ENCODE measurements around the gene TSC2. TPM values are rescaled to one million over a fixed set of nuclear protein-coding genes. Genes with fewer than 3 reads are reported as not detected.
"Not testable (repeated sequence)": the region's sequence is repeated elsewhere in the genome, so short reads cannot be mapped to it uniquely, and the experiment has no call there.

The TSC2 gene
- total and polyA plus RNA-seq, 8 donors: 40.8 to 369 (median 76.0) TPM

- intact Hi-C loops (cut with DNase I; ENCODE audit: low total_unique reads): no loop called here
- WGBS, 5 donors: 84 to 89% (median 88%) methylated on average over 10 to 17 of the region's 17 CpGs
- Histone ChIP-seq H3K4me1 (peaks cover 38 to 85% (median 62%) of the 10 kb centered on the region in 4 donors), H3K9me3 (no peaks in the 10 kb centered on the region), H3K27ac (peak overlapping the region; percentile 10 to 96 (median 92)), H3K36me3 (peaks cover 0 to under 1% (median 0%) of the 10 kb centered on the region in 4 donors), H3K4me3 (peak overlapping the region in 1 of 4 donors; percentile 11), H3K27me3 (no peaks in the 10 kb centered on the region)
- DNase-seq: no peak
- TF ChIP-seq EP300 (IDR thresholded peaks at IDR 0.05) (no peak), POLR2AphosphoS5 (IDR thresholded peaks at IDR 0.05) (no peak), POLR2A (IDR thresholded peaks at IDR 0.05) (no peak)
- TF ChIP-seq, protein P1, sequence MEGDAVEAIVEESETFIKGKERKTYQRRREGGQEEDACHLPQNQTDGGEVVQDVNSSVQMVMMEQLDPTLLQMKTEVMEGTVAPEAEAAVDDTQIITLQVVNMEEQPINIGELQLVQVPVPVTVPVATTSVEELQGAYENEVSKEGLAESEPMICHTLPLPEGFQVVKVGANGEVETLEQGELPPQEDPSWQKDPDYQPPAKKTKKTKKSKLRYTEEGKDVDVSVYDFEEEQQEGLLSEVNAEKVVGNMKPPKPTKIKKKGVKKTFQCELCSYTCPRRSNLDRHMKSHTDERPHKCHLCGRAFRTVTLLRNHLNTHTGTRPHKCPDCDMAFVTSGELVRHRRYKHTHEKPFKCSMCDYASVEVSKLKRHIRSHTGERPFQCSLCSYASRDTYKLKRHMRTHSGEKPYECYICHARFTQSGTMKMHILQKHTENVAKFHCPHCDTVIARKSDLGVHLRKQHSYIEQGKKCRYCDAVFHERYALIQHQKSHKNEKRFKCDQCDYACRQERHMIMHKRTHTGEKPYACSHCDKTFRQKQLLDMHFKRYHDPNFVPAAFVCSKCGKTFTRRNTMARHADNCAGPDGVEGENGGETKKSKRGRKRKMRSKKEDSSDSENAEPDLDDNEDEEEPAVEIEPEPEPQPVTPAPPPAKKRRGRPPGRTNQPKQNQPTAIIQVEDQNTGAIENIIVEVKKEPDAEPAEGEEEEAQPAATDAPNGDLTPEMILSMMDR (IDR thresholded peaks at IDR 0.05): no peak
These were observed 74.6 kb downstream of the TSC2 start for GRCh38 chr16:2122429-2122828.

GRCh38 chr16:2122934-2123683 is 75.3 kb downstream of the TSC2 start:
- DNase-seq; H3K4me3 ChIP-seq; intact Hi-C loops (cut with DNase I; ENCODE audit: low total_unique reads); H3K27me3 ChIP-seq; H3K9me3 ChIP-seq; H3K36me3 ChIP-seq: not testable (repeated sequence)
- peaks cover 38 to 83% (median 63%) of the 10 kb centered on the region in 4 donors for H3K4me1 ChIP-seq
- 67 to 82% (median 76%) methylated on average over 7 to 21 of the region's 26 CpGs for WGBS, 5 donors
- peak overlapping the region in 4 of 5 donors; percentile 90 to 96 (median 93) for H3K27ac ChIP-seq

- H3K27me3 ChIP-seq; intact Hi-C loops (cut with DNase I; ENCODE audit: low total_unique reads); H3K9me3 ChIP-seq; H3K36me3 ChIP-seq: not testable (repeated sequence)
- Histone ChIP-seq H3K27ac (peak overlapping the region; percentile 81 to 96 (median 92)), H3K4me3 (peak overlapping the region; percentile 19 to 37 (median 34)), H3K4me1 (peaks cover 43 to 85% (median 69%) of the 10 kb centered on the region in 4 donors)
- DNase-seq: peak in 1 of 2 donors; percentile 67
- WGBS, 5 donors: 5 to 44% (median 39%) methylated on average over 4 to 25 of the region's 27 CpGs
These were observed 76.1 kb downstream of the TSC2 start for GRCh38 chr16:2123706-2124376.

- Histone ChIP-seq H3K27ac (peak overlapping the region; percentile 81 to 96 (median 92)), H3K4me1 (peaks cover 44 to 88% (median 70%) of the 10 kb centered on the region in 4 donors), H3K4me3 (peak overlapping the region; percentile 19 to 37 (median 34))
- DNase-seq; H3K36me3 ChIP-seq; H3K27me3 ChIP-seq; H3K9me3 ChIP-seq; intact Hi-C loops (cut with DNase I; ENCODE audit: low total_unique reads): not testable (repeated sequence)
- 10 to 38% (median 28%) methylated on average over 4 to 11 of the region's 11 CpGs; no CpG with 5 or more reads in 1 of the 5 donors for WGBS, 5 donors
These were observed 76.5 kb downstream of the TSC2 start for GRCh38 chr16:2124377-2124693.

GRCh38 chr16:2124694-2125444 is 77.1 kb downstream of the TSC2 start:
- peak overlapping the region; percentile 81 to 96 (median 92) for H3K27ac ChIP-seq
- H3K9me3 ChIP-seq; H3K36me3 ChIP-seq; H3K27me3 ChIP-seq; intact Hi-C loops (cut with DNase I; ENCODE audit: low total_unique reads): not testable (repeated sequence)
- peak overlapping the region; percentile 19 to 37 (median 34) for H3K4me3 ChIP-seq
- TF ChIP-seq POLR2AphosphoS5 (IDR thresholded peaks at IDR 0.05) (peak in 2 of 3 donors; percentile 8 to 16), EP300 (IDR thresholded peaks at IDR 0.05) (peak; percentile 8)
- 23 to 43% (median 33%) methylated on average over 14 to 36 of the region's 37 CpGs for WGBS, 5 donors
- H3K4me1 ChIP-seq: peaks cover 44 to 90% (median 71%) of the 10 kb centered on the region in 4 donors
- peak in 1 of 2 donors; percentile 89 for DNase-seq

GRCh38 chr16:2125609-2126008 is 77.8 kb downstream of the TSC2 start:
- Histone ChIP-seq H3K27ac (peak overlapping the region; percentile 81 to 96 (median 92)), H3K4me1 (peaks cover 44 to 92% (median 72%) of the 10 kb centered on the region in 4 donors), H3K4me3 (peak overlapping the region; percentile 19 to 37 (median 34))
- intact Hi-C loops (cut with DNase I; ENCODE audit: low total_unique reads); H3K36me3 ChIP-seq; H3K9me3 ChIP-seq; H3K27me3 ChIP-seq: not testable (repeated sequence)
- DNase-seq: peak in 1 of 2 donors; percentile 24
- WGBS, 5 donors: 30 to 75% (median 53%) methylated on average over 3 to 11 of the region's 11 CpGs
